Vagina (tissue), 2 donors: ENCODE results near the gene ID1. TPM values are rescaled to one million over a fixed set of nuclear protein-coding genes. Genes with fewer than 3 reads are reported as not detected.

ENCODE experiments used
- DNase-seq, 2 donors: peaks; one replicate each; pipeline ENCODE4 v3.0.0-alpha.2; 2017; ENCODE audit errors: extremely low spot score in 2 of 2
- H3K27ac ChIP-seq: fragments of 200-600 bp; sonication (generic); one replicate; pipeline ENCODE4 v1.5.1; 2019
- H3K27me3 ChIP-seq: fragments of 200-600 bp; sonication (generic); one replicate; pipeline ENCODE4 v1.5.1; 2019
- H3K36me3 ChIP-seq, 2 donors: fragments of 200-600 bp; sonication (generic); one replicate each; pipeline ENCODE4 v1.5.1; 2017 to 2019
- H3K4me1 ChIP-seq: fragments of 200-600 bp; sonication (generic); one replicate; pipeline ENCODE4 v1.5.1; 2019
- H3K4me3 ChIP-seq, 2 donors: fragments of 200-600 bp; sonication (generic); 1 replicate in 1 of 2; 2 replicates in 1 of 2; pipeline ENCODE4 v1.5.1; 2016 to 2019
- H3K9me3 ChIP-seq: fragments of 200-600 bp; sonication (generic); one replicate; pipeline ENCODE4 v1.5.1; 2019
- POLR2A ChIP-seq, 2 donors: fragments of 450-650 bp; IDR thresholded peaks; one replicate each; pipeline ENCODE4 v1.6.1; 2017; ENCODE audit warnings: antibody characterized with exemption in 2 of 2, mild to moderate bottlenecking in 2 of 2, moderate library complexity in 2 of 2
- POLR2AphosphoS5 ChIP-seq, 2 donors: sonication (generic); formaldehyde crosslinking; IDR thresholded peaks; one replicate each; pipeline ENCODE4 v1.9.0; 2017; ENCODE audit warnings: antibody characterized with exemption in 2 of 2, mild to moderate bottlenecking in 2 of 2, low read depth in 1 of 2; ENCODE audit not compliant: insufficient read depth in 1 of 2
- intact Hi-C: fragments of 100-400 bp; cut with DNase I; formaldehyde crosslinking; loops from one replicate; pipeline ENCODE4 v1.15.1; 2023
- total RNA-seq: library from RNA; depleted of rRNA; stranded (reverse); fragments of >200 nt; gene quantifications from one replicate; pipeline ENCODE4 v1.2.3, GENCODE V29; 2016
- TF ChIP-seq, protein P1 (sequence below), 3 experiments: fragments of 450-650 bp in 2 of 3; fragments of 200-600 bp in 1 of 3; sonication (generic) in 1 of 3; IDR thresholded peaks; one replicate each; pipeline ENCODE4 v1.5.1; 2017 to 2019; ENCODE audit warnings: antibody characterized with exemption in 3 of 3, mild to moderate bottlenecking in 2 of 3, moderate library complexity in 2 of 3

ID1 gene
- total RNA-seq, 1 donor from 2014 or later, result 1,190 TPM

DNA sequence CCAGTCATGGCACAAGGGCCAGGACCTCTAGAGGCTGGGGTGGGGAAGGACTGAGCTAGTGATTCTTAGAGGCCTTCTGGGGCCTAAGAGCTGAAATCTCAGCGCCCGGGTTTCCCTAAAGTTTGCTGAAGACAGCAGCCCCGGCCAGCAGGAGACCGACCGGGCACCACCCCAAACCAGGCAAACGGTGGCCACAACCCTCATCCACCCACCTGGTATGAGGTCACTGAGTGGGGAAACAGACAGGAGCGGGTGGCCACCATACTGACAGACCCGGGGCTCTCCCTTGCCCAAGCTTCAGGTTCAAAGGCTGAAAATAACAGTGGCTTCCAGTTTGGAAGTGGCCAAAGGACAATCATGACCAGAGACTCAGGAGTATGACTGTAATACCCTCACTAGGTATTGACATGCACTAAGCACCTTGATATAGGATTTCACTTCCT is 35.0 kb upstream of the ID1 start:
- no peaks in the 10 kb centered on the region for H3K9me3 ChIP-seq
- TF ChIP-seq, protein P1, sequence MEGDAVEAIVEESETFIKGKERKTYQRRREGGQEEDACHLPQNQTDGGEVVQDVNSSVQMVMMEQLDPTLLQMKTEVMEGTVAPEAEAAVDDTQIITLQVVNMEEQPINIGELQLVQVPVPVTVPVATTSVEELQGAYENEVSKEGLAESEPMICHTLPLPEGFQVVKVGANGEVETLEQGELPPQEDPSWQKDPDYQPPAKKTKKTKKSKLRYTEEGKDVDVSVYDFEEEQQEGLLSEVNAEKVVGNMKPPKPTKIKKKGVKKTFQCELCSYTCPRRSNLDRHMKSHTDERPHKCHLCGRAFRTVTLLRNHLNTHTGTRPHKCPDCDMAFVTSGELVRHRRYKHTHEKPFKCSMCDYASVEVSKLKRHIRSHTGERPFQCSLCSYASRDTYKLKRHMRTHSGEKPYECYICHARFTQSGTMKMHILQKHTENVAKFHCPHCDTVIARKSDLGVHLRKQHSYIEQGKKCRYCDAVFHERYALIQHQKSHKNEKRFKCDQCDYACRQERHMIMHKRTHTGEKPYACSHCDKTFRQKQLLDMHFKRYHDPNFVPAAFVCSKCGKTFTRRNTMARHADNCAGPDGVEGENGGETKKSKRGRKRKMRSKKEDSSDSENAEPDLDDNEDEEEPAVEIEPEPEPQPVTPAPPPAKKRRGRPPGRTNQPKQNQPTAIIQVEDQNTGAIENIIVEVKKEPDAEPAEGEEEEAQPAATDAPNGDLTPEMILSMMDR (IDR thresholded peaks at IDR 0.05), result no peak
- TF ChIP-seq POLR2AphosphoS5 (IDR thresholded peaks at IDR 0.05; ENCODE audit: insufficient read depth in 1 of 2, low read depth in 1 of 2) (no peak), POLR2A (IDR thresholded peaks at IDR 0.05) (no peak)
- intact Hi-C loops, result no loop called here
- peak overlapping the region; percentile 94 for H3K27ac ChIP-seq
- peaks cover 49% of the 10 kb centered on the region for H3K4me1 ChIP-seq
- H3K4me3 ChIP-seq, result no peak overlapping the region
- H3K36me3 ChIP-seq, result peaks cover 0 to 12% of the 10 kb centered on the region in 2 donors
- no peaks in the 10 kb centered on the region for H3K27me3 ChIP-seq
- no peak for DNase-seq

DNA sequence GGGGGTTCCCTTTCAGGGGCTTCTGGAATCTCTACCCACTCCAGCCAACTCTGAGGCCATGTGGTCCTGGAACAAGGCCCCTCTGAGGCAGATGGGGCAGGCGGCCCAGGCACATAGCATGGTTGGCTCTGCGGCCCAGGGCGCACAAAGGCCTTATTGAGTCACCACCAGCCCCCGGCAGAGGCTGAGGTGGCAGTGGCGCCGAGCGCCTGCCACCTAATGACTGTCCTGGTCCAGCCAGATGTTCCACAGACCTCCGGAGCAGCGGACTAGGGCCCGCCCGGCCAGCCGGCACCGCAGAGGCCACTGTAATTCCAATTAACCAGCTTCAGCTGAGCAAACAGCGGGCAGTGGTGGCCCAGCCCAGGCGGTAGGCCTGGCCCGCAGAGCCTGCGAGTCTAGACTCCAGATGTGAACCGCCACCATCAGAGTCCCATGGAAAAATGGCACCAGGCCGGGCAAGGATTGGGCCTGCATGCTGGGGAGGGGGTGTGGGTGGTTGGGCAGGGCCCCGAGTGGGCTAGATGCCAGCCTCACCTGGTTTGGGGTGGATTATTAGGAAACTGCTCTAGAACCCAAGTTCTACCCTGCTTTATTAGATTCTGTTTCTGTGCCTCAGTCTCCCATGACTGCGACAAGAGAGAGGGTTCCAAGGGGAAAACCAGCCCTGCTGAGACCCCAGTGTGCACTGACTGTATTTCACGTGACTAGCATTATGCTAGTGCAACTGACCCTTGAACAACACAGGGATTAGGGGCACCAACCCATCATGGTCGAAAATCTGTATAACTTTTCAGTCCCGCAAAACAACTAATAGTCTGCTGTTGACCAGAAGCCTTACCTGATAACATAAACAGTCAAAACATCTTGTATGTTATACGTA is 34.1 kb upstream of the ID1 start:
- Histone ChIP-seq H3K4me1 (peaks cover 49% of the 10 kb centered on the region), H3K27ac (peak overlapping the region; percentile 94), H3K27me3 (no peaks in the 10 kb centered on the region), H3K4me3 (no peak overlapping the region), H3K36me3 (peaks cover 0 to 6% of the 10 kb centered on the region in 2 donors), H3K9me3 (no peaks in the 10 kb centered on the region)
- no peak for DNase-seq
- TF ChIP-seq POLR2AphosphoS5 (IDR thresholded peaks at IDR 0.05; ENCODE audit: insufficient read depth in 1 of 2, low read depth in 1 of 2), result peak in 1 of 2 donors; percentile 24
- TF ChIP-seq POLR2A (IDR thresholded peaks at IDR 0.05), result no peak
- intact Hi-C loops, result no loop called here

- no peak for DNase-seq
- peaks cover 40% of the 10 kb centered on the region for H3K4me1 ChIP-seq
- H3K27ac ChIP-seq, result peak overlapping the region; percentile 94
- intact Hi-C loops, result loop anchor here (2.0 kb wide), 1 partner anchor 33 kb away; the partner anchor contains the start of gene ID1
- TF ChIP-seq POLR2AphosphoS5 (IDR thresholded peaks at IDR 0.05; ENCODE audit: insufficient read depth in 1 of 2, low read depth in 1 of 2), result no peak
- TF ChIP-seq, protein P1 (IDR thresholded peaks at IDR 0.05), result no peak
- no peak for TF ChIP-seq POLR2A (IDR thresholded peaks at IDR 0.05)
- H3K27me3 ChIP-seq, result no peaks in the 10 kb centered on the region
- no peaks in the 10 kb centered on the region for H3K9me3 ChIP-seq
- peak overlapping the region; percentile 42 to 54 for H3K4me3 ChIP-seq
- no peaks in the 10 kb centered on the region for H3K36me3 ChIP-seq
Measured at GRCh38 chr20:31572042-31572700, 32.9 kb upstream of the ID1 start.

GRCh38 chr20:31572701-31573554 is 32.2 kb upstream of the ID1 start:
- Histone ChIP-seq H3K4me3 (peak overlapping the region; percentile 42 to 54), H3K27ac (peak overlapping the region; percentile 94), H3K4me1 (peaks cover 40% of the 10 kb centered on the region), H3K9me3 (no peaks in the 10 kb centered on the region), H3K36me3 (no peaks in the 10 kb centered on the region), H3K27me3 (no peaks in the 10 kb centered on the region)
- TF ChIP-seq POLR2A (IDR thresholded peaks at IDR 0.05) (peak in 1 of 2 donors; percentile 40), POLR2AphosphoS5 (IDR thresholded peaks at IDR 0.05; ENCODE audit: insufficient read depth in 1 of 2, low read depth in 1 of 2) (peak; percentile 93 to 96)
- TF ChIP-seq, protein P1 (IDR thresholded peaks at IDR 0.05), result no peak
- intact Hi-C loops, result loop anchor here (2.0 kb wide), 1 partner anchor 32 kb away; the partner anchor contains the start of gene ID1
- peak in 1 of 2 donors; percentile 99 for DNase-seq
